OCI-LY7 (cell line): ENCODE results near the gene TTC39A. TPM values are rescaled to one million over a fixed set of nuclear protein-coding genes. Genes with fewer than 3 reads are reported as not detected.

Experiments
- BruUV-seq: library from RNA; stranded (reverse); fragments of 400-500 nt; replicated peaks from 2 replicates; lab custom pipeline; 2021; lab: Mats Ljungman, UMichigan
- CTCF ChIA-PET: fragments of 300-600 bp; sonication (Branson Sonifier 250); formaldehyde crosslinking; loops from one replicate; lab custom pipeline; 2022; ENCODE audit warnings: antibody characterized with exemption; ENCODE audit not compliant: unreplicated experiment; lab: Charles Lee
- POLR2A ChIA-PET: fragments of 300-600 bp; sonication (Branson Sonifier 250); formaldehyde crosslinking; loops from one replicate; lab custom pipeline; 2022; ENCODE audit warnings: antibody characterized with exemption; lab: Charles Lee
- DNase-seq: peaks from one replicate; pipeline ENCODE4 v3.0.0-alpha.2; 2015; ENCODE audit warnings: low spot score
- H2AFZ ChIP-seq: fragments of 200-600 bp; sonication (generic), shearing (Covaris generic); 2 replicates; pipeline ENCODE4 v1.6.1; 2014; ENCODE audit warnings: mild to moderate bottlenecking, antibody characterized with exemption, low read length, moderate library complexity
- H3K27ac ChIP-seq: fragments of 200-600 bp; sonication (generic); 2 replicates; pipeline ENCODE4 v1.5.1; 2014; ENCODE audit warnings: mixed run types, low read depth, mild to moderate bottlenecking, moderate library complexity, low read length, inconsistent platforms; ENCODE audit not compliant: poor library complexity, severe bottlenecking
- H3K36me3 ChIP-seq: fragments of 200-600 bp; sonication (generic); 2 replicates; pipeline ENCODE4 v1.6.1; 2014; ENCODE audit warnings: mild to moderate bottlenecking, antibody characterized with exemption, low read length, moderate library complexity, mixed read lengths; ENCODE audit not compliant: insufficient read depth
- H3K4me1 ChIP-seq: fragments of 200-600 bp; sonication (generic); 2 replicates; pipeline ENCODE4 v1.5.1; 2014; ENCODE audit warnings: mild to moderate bottlenecking, low read length; ENCODE audit not compliant: insufficient read depth, poor library complexity, severe bottlenecking
- H3K4me2 ChIP-seq: fragments of 200-600 bp; sonication (generic); 2 replicates; pipeline ENCODE4 v1.6.1; 2014; ENCODE audit warnings: mild to moderate bottlenecking, low read length
- H3K4me3 ChIP-seq: fragments of 200-600 bp; sonication (generic); 2 replicates; pipeline ENCODE4 v1.5.1; 2014; ENCODE audit warnings: mild to moderate bottlenecking, low read depth, low read length; ENCODE audit not compliant: poor library complexity, severe bottlenecking
- H3K79me2 ChIP-seq: fragments of 200-600 bp; sonication (generic); 2 replicates; pipeline ENCODE4 v1.6.1; 2016; ENCODE audit warnings: low read depth, mild to moderate bottlenecking, low read length, moderate library complexity, mixed read lengths; ENCODE audit not compliant: insufficient read depth
- H3K9me2 ChIP-seq: fragments of 200-600 bp; sonication (generic); 2 replicates; pipeline ENCODE4 v1.6.1; 2016; ENCODE audit warnings: mild to moderate bottlenecking, low read length, mixed read lengths; ENCODE audit not compliant: insufficient read depth
- H3K9me3 ChIP-seq: fragments of 200-600 bp; sonication (generic); 2 replicates; pipeline ENCODE4 v1.6.1; 2014; ENCODE audit warnings: mild to moderate bottlenecking, mixed run types, low read length, mixed read lengths
- H4K20me1 ChIP-seq: fragments of 200-600 bp; sonication (generic); 2 replicates; pipeline ENCODE4 v1.6.1; 2014; ENCODE audit warnings: mild to moderate bottlenecking, antibody characterized with exemption, low read length, moderate library complexity, mixed read lengths; ENCODE audit not compliant: insufficient read depth
- EZH2phosphoT487 ChIP-seq: fragments of 200-600 bp; sonication (generic); IDR thresholded peaks from 2 replicates; pipeline ENCODE4 v1.6.1; 2018; ENCODE audit warnings: low read depth, borderline replicate concordance, mild to moderate bottlenecking, mixed run types, antibody characterized with exemption, low read length, moderate library complexity, mixed read lengths
- intact Hi-C: fragments of 100-400 bp; cut with micrococcal nuclease; formaldehyde crosslinking; loops from one replicate; pipeline ENCODE4 v1.10.0; 2022; ENCODE audit not compliant: unreplicated experiment
- total RNA-seq, 2 experiments: library from RNA; depleted of rRNA in 1 of 2; stranded (reverse); fragments of >200 nt in 1 of 2; shearing (Covaris generic) in 1 of 2; gene quantifications; 2 replicates each; pipeline ENCODE4 v1.2.3, GENCODE V29; 2014 to 2022
- TF ChIP-seq, protein P1 (sequence below): fragments of 200-600 bp; sonication (generic); conservative IDR thresholded peaks from 2 replicates; pipeline ENCODE4 v1.5.1; 2014; ENCODE audit warnings: mild to moderate bottlenecking, antibody characterized with exemption, low read length, moderate library complexity, mixed read lengths

The TTC39A gene
- total RNA-seq, 2 experiments from 2014 or later = not detected

GRCh38 chr1:51299185-51299885 is 31.0 kb downstream of the TTC39A start:
- intact Hi-C loops = loop anchor here (10.0 kb wide), 1 partner anchor 105 kb away; no protein-coding TSS in a partner anchor
- Histone ChIP-seq H3K4me2 (no peak overlapping the region), H3K4me1 (peaks cover 4% of the 10 kb centered on the region), H3K36me3 (no peaks in the 10 kb centered on the region), H3K9me2 (no peaks in the 10 kb centered on the region), H3K4me3 (no peak overlapping the region), H2AFZ (no peak overlapping the region), H3K9me3 (no peaks in the 10 kb centered on the region), H3K27ac (no peak overlapping the region), H4K20me1 (no peaks in the 10 kb centered on the region), H3K79me2 (no peaks in the 10 kb centered on the region)
- no TSS peak for BruUV-seq
- TF ChIP-seq, protein P1, sequence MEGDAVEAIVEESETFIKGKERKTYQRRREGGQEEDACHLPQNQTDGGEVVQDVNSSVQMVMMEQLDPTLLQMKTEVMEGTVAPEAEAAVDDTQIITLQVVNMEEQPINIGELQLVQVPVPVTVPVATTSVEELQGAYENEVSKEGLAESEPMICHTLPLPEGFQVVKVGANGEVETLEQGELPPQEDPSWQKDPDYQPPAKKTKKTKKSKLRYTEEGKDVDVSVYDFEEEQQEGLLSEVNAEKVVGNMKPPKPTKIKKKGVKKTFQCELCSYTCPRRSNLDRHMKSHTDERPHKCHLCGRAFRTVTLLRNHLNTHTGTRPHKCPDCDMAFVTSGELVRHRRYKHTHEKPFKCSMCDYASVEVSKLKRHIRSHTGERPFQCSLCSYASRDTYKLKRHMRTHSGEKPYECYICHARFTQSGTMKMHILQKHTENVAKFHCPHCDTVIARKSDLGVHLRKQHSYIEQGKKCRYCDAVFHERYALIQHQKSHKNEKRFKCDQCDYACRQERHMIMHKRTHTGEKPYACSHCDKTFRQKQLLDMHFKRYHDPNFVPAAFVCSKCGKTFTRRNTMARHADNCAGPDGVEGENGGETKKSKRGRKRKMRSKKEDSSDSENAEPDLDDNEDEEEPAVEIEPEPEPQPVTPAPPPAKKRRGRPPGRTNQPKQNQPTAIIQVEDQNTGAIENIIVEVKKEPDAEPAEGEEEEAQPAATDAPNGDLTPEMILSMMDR = no peak
- TF ChIP-seq EZH2phosphoT487 = no peak
- no peak for DNase-seq
- CTCF ChIA-PET = no interaction called here
- POLR2A ChIA-PET = no interaction called here

DNA sequence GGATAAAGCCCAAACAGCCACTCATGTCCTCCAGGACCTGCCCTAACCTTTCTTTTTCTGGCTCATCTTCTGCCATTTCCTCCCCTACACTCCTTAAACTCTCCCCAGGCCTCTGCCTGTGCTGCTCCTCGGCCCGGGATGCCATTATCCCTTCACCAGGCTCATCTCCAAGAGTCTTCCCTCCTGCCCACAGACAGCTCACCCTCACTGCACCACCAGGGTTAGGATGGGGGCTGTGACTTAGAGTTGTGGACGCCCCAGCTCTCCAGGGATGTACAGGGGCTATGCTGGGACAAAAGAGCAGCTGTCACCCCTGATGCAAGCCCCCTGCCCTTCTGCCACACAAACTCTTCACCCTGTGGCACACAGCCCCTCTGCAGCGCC is 32.0 kb downstream of the TTC39A start:
- ChIA-PET CTCF (no interaction called here), POLR2A (no interaction called here)
- Histone ChIP-seq H3K79me2 (no peaks in the 10 kb centered on the region), H3K4me2 (no peak overlapping the region), H3K4me3 (no peak overlapping the region), H4K20me1 (no peaks in the 10 kb centered on the region), H3K4me1 (peaks cover 4% of the 10 kb centered on the region), H3K9me3 (no peaks in the 10 kb centered on the region), H2AFZ (no peak overlapping the region), H3K27ac (no peak overlapping the region), H3K36me3 (no peaks in the 10 kb centered on the region), H3K9me2 (no peaks in the 10 kb centered on the region)
- no peak for DNase-seq
- intact Hi-C loops = loop anchor here (10.0 kb wide), 1 partner anchor 104 kb away; no protein-coding TSS in a partner anchor
- TF ChIP-seq EZH2phosphoT487 = no peak
- TF ChIP-seq, protein P1 = no peak
- no TSS peak for BruUV-seq
